CD4-positive, CD25-positive, alpha-beta regulatory T cell (primary cell): ENCODE data around the gene TDRD7. TPM values are rescaled to one million over a fixed set of nuclear protein-coding genes. Genes with fewer than 3 reads are reported as not detected.
A peak's percentile ranks its signal among the peaks of the same experiment; 100 is the strongest.

Experiments
- ATAC-seq, 2 donors: fragments of 150-1000 bp; cut with Tn5 transposase; one replicate each; pipeline ENCODE4 v1.10.0; 2021; ENCODE audit warnings: low read depth in 2 of 2, moderate number of reproducible peaks in 2 of 2, moderate library complexity in 1 of 2
- DNase-seq, 3 donors: peaks; one replicate each; pipeline versions ENCODE4 v3.0.0 to v3.0.0-alpha.2; 2012 to 2022; ENCODE audit warnings: mixed read lengths in 1 of 3
- H3K27ac ChIP-seq: one replicate; pipeline ENCODE4 v1.7.0; 2013; ENCODE audit warnings: mild to moderate bottlenecking, low read length; ENCODE audit not compliant: insufficient read depth, poor library complexity, severe bottlenecking
- H3K27me3 ChIP-seq: one replicate; pipeline ENCODE4 v1.7.0; 2013; ENCODE audit warnings: low read length; ENCODE audit not compliant: control insufficient read depth, insufficient read depth
- H3K36me3 ChIP-seq: one replicate; pipeline ENCODE4 v1.7.0; 2013; ENCODE audit warnings: mild to moderate bottlenecking, low read length, moderate library complexity; ENCODE audit not compliant: control insufficient read depth, insufficient read depth
- H3K4me1 ChIP-seq: 2 replicates; pipeline ENCODE4 v1.7.0; 2013; ENCODE audit warnings: mild to moderate bottlenecking, low read length; ENCODE audit not compliant: insufficient read depth, control insufficient read depth, poor library complexity, severe bottlenecking
- H3K4me3 ChIP-seq: one replicate; pipeline ENCODE4 v1.7.0; 2013; ENCODE audit warnings: low read depth, mild to moderate bottlenecking, low read length, moderate library complexity
- H3K9me3 ChIP-seq, 2 experiments: 1 replicate in 1 of 2; 2 replicates in 1 of 2; pipeline ENCODE4 v1.7.0; 2013; ENCODE audit warnings: low read length in 2 of 2, mild to moderate bottlenecking in 1 of 2, moderate library complexity in 1 of 2; ENCODE audit not compliant: control insufficient read depth in 2 of 2
- H3K27ac Mint-ChIP-seq, 3 donors: one replicate each; pipeline ENCODE4 v1.8.0; 2020 to 2022; ENCODE audit warnings: mild to moderate bottlenecking in 3 of 3, mixed read lengths in 3 of 3, moderate library complexity in 2 of 3
- H3K27me3 Mint-ChIP-seq: one replicate; pipeline ENCODE4 v1.8.0; 2022; ENCODE audit warnings: mild to moderate bottlenecking, mixed read lengths
- H3K36me3 Mint-ChIP-seq: one replicate; pipeline ENCODE4 v1.8.0; 2020; ENCODE audit warnings: mixed read lengths
- H3K4me1 Mint-ChIP-seq, 4 donors: one replicate each; pipeline ENCODE4 v1.8.0; 2020 to 2022; ENCODE audit warnings: mixed read lengths in 4 of 4, mild to moderate bottlenecking in 1 of 4
- H3K4me3 Mint-ChIP-seq, 4 donors: one replicate each; pipeline ENCODE4 v1.8.0; 2020 to 2022; ENCODE audit warnings: mild to moderate bottlenecking in 4 of 4, mixed read lengths in 4 of 4, moderate library complexity in 3 of 4
- H3K9me3 Mint-ChIP-seq, 7 donors: one replicate each; pipeline ENCODE4 v1.8.0; 2020 to 2022; ENCODE audit warnings: mixed read lengths in 7 of 7, mild to moderate bottlenecking in 3 of 7, moderate library complexity in 2 of 7
- polyA plus RNA-seq, 4 donors: library from polyadenylated mRNA; unstranded; fragments of 300-500 nt; fragmentation: Illumina TruSeq; gene quantifications; one replicate each; pipeline ENCODE4 v1.2.3, GENCODE V29; 2021
- total RNA-seq: library from RNA; stranded (reverse); gene quantifications from one replicate; pipeline ENCODE4 v1.2.3, GENCODE V29; 2022

Gene TDRD7
- total and polyA plus RNA-seq, 5 donors from 2014 or later: 5.1 to 10.3 (median 8.1) TPM

DNA sequence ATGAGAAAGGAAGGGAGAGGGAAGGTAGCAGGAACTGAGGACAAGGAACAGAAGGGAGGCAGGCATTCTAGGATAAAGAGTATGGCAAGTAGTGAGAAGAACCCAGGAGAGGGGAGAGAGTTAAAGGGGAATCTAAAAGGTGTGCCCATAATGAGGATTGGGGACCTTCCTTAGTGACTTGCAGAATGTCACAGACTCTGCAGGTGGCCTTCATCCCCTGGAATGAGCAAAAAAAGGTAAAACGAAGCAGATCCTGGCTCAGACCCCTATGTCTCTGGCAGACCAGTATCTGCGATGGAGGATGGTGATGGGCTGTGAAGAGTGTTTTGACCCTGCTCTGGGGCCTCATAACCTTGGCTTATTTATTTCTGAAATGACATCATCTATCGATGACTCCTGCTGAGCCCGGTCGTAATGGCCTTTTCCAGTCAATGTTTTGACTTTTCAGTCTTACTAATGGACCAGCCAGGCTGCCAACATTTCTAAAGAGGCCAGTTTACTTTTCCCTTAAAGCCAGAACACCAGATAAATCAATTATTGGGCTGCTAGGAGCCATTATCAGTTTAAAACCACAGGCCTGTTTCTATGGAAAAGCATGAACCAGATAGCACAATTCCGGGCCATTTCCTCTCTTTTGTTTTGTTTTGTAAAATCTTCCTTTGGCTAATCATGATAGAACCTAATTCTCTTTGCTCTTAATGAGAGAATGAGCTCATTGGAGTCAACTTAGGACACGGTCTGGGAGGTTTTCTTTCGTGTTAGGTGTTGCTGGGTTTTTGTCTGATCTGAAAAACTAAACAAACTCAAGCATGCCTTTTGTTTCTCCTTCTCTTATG, 92.7 kb downstream of the TDRD7 start:
- no peaks in the 10 kb centered on the region for H3K9me3 ChIP-seq
- H3K4me3 Mint-ChIP-seq: peak overlapping the region in 1 of 4 donors; percentile 39
- H3K9me3 Mint-ChIP-seq: peaks cover 0 to 3% (median 0%) of the 10 kb centered on the region in 7 donors

DNA sequence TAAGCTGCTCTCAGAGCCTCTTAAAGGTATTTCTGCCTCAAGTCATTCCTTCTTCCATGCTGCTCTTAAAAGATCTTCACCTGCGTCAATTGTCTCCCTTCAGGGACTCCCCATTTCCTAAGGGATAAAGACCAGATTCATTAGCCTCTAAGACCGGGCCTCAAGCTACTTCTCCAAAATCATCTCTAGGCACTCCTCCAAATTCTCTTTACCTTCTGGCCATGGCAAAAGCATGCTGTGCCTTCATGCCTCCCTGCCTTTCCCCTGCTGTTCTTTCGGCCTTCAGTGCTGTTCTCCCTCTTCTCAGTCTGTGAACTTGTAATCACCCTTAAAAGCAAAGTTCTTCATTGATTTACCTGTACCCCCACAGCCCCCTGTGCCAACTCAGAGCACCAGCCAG, 93.9 kb downstream of the TDRD7 start:
- Mint-ChIP-seq H3K4me3 (no peak overlapping the region), H3K27me3 (peaks cover 27% of the 10 kb centered on the region), H3K4me1 (peaks cover 0 to 18% (median 10%) of the 10 kb centered on the region in 4 donors), H3K36me3 (no peaks in the 10 kb centered on the region), H3K27ac (no peak overlapping the region), H3K9me3 (peaks cover 0 to 3% (median 0%) of the 10 kb centered on the region in 7 donors)
- no peak for ATAC-seq
- Histone ChIP-seq H3K4me3 (no peak overlapping the region), H3K36me3 (no peaks in the 10 kb centered on the region), H3K9me3 (no peaks in the 10 kb centered on the region), H3K4me1 (peaks cover 21% of the 10 kb centered on the region), H3K27ac (no peak overlapping the region), H3K27me3 (peaks cover 22% of the 10 kb centered on the region)
- DNase-seq: no peak

More for the DNA sequence above, 92.7 kb downstream of the TDRD7 start:
- Histone ChIP-seq H3K36me3 (no peaks in the 10 kb centered on the region), H3K4me1 (peaks cover 22% of the 10 kb centered on the region), H3K27ac (no peak overlapping the region), H3K4me3 (no peak overlapping the region), H3K27me3 (peaks cover 32% of the 10 kb centered on the region)
- peaks cover 4 to 28% (median 12%) of the 10 kb centered on the region in 4 donors for H3K4me1 Mint-ChIP-seq
- ATAC-seq (no peak), DNase-seq (no peak)
- no peaks in the 10 kb centered on the region for H3K36me3 Mint-ChIP-seq
- peak overlapping the region in 1 of 3 donors; percentile 55 for H3K27ac Mint-ChIP-seq
- H3K27me3 Mint-ChIP-seq: peaks cover 39% of the 10 kb centered on the region

DNA sequence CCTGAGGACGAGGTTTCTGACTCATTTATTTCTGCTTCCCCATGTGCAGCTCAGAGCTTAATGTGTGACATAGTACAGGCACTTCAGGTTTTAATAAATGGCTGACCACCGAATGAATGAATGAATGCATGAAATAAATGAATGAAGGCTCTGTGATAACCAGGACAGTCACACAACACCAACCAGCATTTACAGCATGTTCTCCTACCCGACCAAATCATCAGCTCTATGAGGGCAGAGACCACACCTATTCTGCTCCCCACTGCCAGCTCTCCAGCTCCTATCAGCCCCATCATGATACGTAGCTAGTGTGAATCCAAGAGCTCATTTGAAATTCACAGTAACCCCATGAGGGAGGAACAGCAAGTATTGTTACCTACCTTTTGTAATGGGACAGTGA, 94.4 kb downstream of the TDRD7 start:
- Mint-ChIP-seq H3K27me3 (peaks cover 23% of the 10 kb centered on the region), H3K9me3 (peaks cover 0 to 3% (median 0%) of the 10 kb centered on the region in 7 donors), H3K4me1 (peaks cover 0 to 13% (median 6%) of the 10 kb centered on the region in 4 donors), H3K27ac (no peak overlapping the region), H3K4me3 (no peak overlapping the region), H3K36me3 (no peaks in the 10 kb centered on the region)
- no peak overlapping the region for H3K27ac ChIP-seq
- DNase-seq (no peak), ATAC-seq (no peak)
- H3K4me3 ChIP-seq: no peak overlapping the region
- no peaks in the 10 kb centered on the region for H3K36me3 ChIP-seq
- peaks cover 17% of the 10 kb centered on the region for H3K4me1 ChIP-seq
- H3K9me3 ChIP-seq: no peaks in the 10 kb centered on the region
- H3K27me3 ChIP-seq: peaks cover 22% of the 10 kb centered on the region

DNA sequence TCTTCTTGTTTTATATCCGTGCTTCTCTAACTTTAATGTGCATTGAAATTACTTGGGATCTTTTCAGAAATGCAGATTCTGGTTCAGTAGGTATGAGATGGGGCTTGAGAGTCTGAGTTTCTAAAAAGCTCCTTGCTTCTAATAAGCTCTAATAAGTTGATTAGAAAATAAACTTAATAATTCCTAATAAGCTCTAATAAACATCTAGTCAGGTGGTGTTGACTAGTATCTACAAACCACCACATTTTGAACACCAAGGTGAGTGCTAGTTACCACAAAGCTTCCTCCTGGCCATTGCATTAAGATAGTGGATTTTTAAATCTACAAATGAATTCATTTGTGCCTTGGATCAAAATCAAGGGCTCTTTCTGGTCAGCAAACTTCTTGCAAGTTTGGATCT, 94.9 kb downstream of the TDRD7 start:
- no peaks in the 10 kb centered on the region for H3K36me3 Mint-ChIP-seq
- Histone ChIP-seq H3K4me1 (peaks cover 14% of the 10 kb centered on the region), H3K9me3 (no peaks in the 10 kb centered on the region), H3K4me3 (no peak overlapping the region), H3K27me3 (peaks cover 22% of the 10 kb centered on the region), H3K36me3 (no peaks in the 10 kb centered on the region), H3K27ac (no peak overlapping the region)
- ATAC-seq (no peak), DNase-seq (no peak)
- peaks cover 0 to 3% (median 0%) of the 10 kb centered on the region in 7 donors for H3K9me3 Mint-ChIP-seq
- H3K4me1 Mint-ChIP-seq: peaks cover 0 to 13% (median 6%) of the 10 kb centered on the region in 4 donors
- H3K27ac Mint-ChIP-seq: no peak overlapping the region
- H3K27me3 Mint-ChIP-seq: peaks cover 23% of the 10 kb centered on the region
- no peak overlapping the region for H3K4me3 Mint-ChIP-seq

DNA sequence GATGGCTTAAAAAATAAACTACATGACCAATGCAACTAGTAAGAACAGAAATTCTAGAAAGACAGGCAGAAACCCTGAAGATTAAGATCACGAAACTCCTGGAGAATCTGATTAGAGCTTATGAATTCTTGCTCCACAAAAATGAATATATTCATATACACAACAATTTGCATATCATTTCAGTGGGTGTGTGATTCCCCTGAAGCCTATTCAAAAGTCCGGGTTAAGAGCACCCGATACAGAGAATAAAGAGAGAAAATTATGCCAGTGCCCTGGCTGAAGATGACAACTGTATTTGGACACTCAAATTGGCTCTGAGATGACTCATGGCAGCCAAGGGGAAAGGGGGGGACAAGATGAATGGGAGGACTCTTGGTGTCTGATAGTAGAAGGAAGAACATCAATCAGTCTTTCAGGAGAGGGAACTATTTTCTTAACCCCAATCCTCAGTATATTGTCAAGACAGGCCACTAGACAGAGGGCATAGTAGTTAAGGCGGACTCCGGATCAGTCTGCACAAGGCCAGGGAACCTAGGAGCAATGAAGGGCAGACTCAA, 95.6 kb downstream of the TDRD7 start:
- H3K9me3 ChIP-seq: no peaks in the 10 kb centered on the region
- no peaks in the 10 kb centered on the region for H3K36me3 ChIP-seq
- peaks cover 22% of the 10 kb centered on the region for H3K27me3 Mint-ChIP-seq
- H3K27me3 ChIP-seq: peaks cover 22% of the 10 kb centered on the region
- H3K9me3 Mint-ChIP-seq: peaks cover 0 to 3% (median 0%) of the 10 kb centered on the region in 7 donors
- peaks cover 0 to 12% (median 4%) of the 10 kb centered on the region in 4 donors for H3K4me1 Mint-ChIP-seq
- no peak overlapping the region for H3K27ac Mint-ChIP-seq
- no peaks in the 10 kb centered on the region for H3K36me3 Mint-ChIP-seq
- H3K4me3 Mint-ChIP-seq: no peak overlapping the region
- no peak overlapping the region for H3K27ac ChIP-seq
- peaks cover 7% of the 10 kb centered on the region for H3K4me1 ChIP-seq
- DNase-seq: no peak
- no peak for ATAC-seq
- no peak overlapping the region for H3K4me3 ChIP-seq

DNA sequence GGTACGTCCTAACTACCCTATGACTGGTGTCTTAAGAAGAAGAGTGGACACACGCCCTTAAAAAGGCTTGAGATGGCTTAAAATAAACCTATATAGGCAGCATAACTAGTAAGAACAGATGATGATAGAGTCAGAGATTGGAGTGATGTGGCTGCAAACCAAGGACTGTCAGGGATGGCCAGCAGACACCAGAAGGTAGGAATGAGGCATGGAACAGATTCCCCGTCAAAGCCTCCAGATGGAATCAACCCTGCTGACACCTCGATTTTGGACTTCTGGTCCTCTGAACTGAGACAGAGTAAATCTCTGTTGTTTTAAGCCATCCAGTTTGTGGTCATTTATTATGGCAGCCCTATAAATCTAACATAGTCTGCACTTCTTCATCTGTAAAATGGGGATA, 97.0 kb downstream of the TDRD7 start:
- Histone ChIP-seq H3K27me3 (peaks cover 13% of the 10 kb centered on the region), H3K9me3 (no peaks in the 10 kb centered on the region), H3K4me1 (no peaks in the 10 kb centered on the region), H3K4me3 (no peak overlapping the region), H3K36me3 (no peaks in the 10 kb centered on the region), H3K27ac (no peak overlapping the region)
- Mint-ChIP-seq H3K9me3 (no peaks in the 10 kb centered on the region), H3K4me3 (no peak overlapping the region), H3K27me3 (peaks cover 9% of the 10 kb centered on the region), H3K36me3 (no peaks in the 10 kb centered on the region), H3K27ac (no peak overlapping the region), H3K4me1 (no peaks in the 10 kb centered on the region)
- ATAC-seq: no peak
- DNase-seq: no peak

DNA sequence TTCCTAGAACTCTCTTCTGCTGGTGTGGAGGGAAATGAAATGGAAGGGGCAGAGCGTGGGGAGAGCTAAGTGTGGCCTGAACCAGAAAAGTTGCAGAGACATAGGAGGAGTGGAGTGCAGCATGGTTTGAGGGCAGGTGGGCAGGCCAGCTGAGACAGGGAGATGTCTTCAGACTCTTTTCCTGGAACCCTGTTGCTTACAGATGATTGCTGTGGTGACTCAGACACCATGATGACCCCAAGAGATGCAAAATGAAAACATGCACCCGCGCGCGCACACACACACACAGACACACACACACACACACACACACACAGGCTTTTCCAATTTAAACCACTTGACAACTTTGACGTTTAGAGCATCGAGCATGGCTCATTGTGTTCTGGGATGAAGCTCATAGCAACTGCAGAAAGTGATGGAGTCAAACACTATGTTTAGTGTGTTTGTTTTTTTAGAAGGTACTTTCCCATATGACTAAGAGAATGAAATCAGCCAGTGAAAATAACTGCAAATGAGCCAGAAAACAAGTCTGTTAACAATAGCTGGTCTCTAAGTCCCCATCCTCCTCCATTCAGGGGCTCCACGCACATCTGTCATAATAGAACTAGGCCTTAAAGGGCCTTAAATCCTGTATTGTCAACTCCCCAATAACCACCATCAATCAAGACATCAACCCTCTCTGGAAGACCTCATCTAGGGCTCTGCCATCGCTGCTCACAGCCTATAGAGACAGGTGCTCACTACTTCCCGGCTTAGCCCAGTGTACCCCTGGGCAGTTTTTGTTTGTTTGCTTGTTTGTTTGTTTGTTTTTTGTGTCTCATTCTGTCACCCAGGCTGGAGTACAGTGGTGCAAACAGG, 99.1 kb downstream of the TDRD7 start:
- Histone ChIP-seq H3K27ac (no peak overlapping the region), H3K4me1 (no peaks in the 10 kb centered on the region), H3K9me3 (no peaks in the 10 kb centered on the region), H3K4me3 (no peak overlapping the region), H3K27me3 (no peaks in the 10 kb centered on the region), H3K36me3 (no peaks in the 10 kb centered on the region)
- Mint-ChIP-seq H3K4me3 (no peak overlapping the region), H3K36me3 (no peaks in the 10 kb centered on the region), H3K27me3 (no peaks in the 10 kb centered on the region), H3K9me3 (no peaks in the 10 kb centered on the region), H3K27ac (no peak overlapping the region), H3K4me1 (no peaks in the 10 kb centered on the region)
- ATAC-seq (peak; percentile 34 to 37), DNase-seq (peak in 1 of 3 donors; percentile 34)
